ENCODE results near the gene CHRNE.
"Not testable (repeated sequence)": the region's sequence is repeated elsewhere in the genome, so short reads cannot be mapped to it uniquely, and the experiment has no call there.

Gene CHRNE

GRCh38 chr17:4939546-4939795 is 36.6 kb upstream of the CHRNE start:
- no peak for DNase-seq

- DNase-seq: no peak
Observed at GRCh38 chr17:4938688-4939545, 36.0 kb upstream of the CHRNE start.

- no peak for DNase-seq
Observed at GRCh38 chr17:4938069-4938491, 35.2 kb upstream of the CHRNE start.

DNA sequence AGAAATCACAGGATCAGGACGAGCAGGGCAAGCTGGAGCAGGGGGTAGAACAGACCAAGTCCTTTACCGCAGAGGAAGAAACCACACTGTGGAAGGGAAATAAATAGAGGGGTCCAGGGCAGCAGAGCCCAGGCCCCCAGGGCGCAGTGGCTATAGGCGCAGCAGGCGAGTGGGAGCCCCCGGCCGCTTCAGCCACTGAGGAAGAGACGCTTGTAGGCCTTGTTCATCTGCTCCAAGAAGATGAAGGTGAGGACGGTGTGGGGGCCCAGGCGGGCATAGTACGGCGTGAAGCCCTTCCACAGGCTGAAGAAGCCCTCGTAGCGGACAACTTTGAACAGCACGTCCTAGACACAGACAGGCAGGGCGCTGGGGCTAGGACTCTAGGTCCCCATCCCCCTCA is 34.7 kb upstream of the CHRNE start:
- no peak for DNase-seq

- no peak for DNase-seq
Observed at GRCh38 chr17:4936436-4936835, 33.5 kb upstream of the CHRNE start.

DNA sequence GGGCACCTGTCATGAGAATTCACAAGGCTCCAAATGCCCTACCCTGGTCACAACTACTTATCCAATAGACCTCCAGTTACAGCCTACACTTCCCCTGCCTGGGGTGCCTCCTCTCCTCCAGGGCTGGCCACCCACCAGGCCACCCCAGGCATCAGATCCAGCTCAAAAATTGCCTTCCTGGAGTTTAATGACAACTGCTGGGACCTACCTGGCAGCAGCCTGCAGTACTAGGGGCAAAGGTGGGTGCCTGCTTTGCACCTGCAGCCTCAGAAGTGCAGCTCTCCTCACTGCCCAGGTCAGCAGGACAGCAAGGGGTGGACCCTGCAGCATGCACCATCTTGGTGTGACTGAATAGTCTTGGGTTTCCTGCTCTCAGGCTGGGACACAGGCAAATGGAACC is 32.8 kb upstream of the CHRNE start:
- DNase-seq: no peak

GRCh38 chr17:4934173-4934979 is 31.5 kb upstream of the CHRNE start:
- peak; percentile 25 for DNase-seq

DNA sequence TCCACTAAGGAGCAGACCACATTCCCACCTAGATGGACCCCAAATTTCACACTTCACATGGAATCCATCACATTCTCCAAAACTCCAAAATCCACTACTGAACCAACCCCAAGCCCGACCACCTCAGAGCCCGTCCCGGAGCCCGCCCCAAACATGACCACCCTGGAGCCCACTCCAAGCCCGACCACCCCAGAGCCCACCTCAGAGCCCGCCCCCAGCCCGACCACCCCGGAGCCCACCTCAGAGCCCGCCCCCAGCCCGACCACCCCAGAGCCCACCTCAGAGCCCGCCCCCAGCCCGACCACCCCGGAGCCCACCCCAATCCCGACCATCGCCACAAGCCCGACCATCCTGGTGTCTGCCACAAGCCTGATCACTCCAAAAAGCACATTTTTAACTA is 30.7 kb upstream of the CHRNE start:
- DNase-seq: no peak

DNA sequence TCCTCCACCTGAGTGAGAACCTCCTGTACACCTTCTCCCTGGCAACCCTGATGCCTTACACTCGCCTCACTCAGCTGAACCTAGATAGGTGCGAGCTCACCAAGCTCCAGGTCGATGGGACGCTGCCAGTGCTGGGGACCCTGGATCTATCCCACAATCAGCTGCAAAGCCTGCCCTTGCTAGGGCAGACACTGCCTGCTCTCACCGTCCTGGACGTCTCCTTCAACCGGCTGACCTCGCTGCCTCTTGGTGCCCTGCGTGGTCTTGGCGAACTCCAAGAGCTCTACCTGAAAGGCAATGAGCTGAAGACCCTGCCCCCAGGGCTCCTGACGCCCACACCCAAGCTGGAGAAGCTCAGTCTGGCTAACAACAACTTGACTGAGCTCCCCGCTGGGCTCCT is 29.9 kb upstream of the CHRNE start:
- no peak for DNase-seq

DNA sequence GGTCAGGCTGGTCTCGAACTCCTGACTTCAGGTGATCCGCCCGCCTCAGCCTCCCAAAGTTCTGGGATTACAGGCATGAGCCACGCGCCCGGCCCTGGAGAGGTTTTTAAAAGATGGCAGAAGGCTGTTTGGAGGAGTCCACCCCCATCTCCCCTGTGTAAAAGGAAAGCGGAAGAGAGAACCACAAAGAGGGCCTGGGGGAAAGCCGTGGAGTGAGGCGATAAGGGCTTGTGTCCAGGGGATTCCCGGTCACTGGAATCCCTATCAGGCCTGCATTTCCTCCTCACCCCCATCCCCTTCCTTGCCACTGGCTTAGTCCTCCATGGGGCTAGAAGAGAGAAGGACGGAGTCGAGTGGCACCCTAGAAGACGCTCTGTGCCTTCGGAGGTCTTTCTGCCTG is 29.1 kb upstream of the CHRNE start, which contains the start of gene GP1BA:
TSS of gene GP1BA (plus strand) at position 315 of the 400 bp plus-strand sequence. CDS start 328 bp downstream, outside the sequence.
- DNase-seq: no peak

- no peak for DNase-seq
Observed at GRCh38 chr17:4928881-4929280, 26.0 kb upstream of the CHRNE start.

DNA sequence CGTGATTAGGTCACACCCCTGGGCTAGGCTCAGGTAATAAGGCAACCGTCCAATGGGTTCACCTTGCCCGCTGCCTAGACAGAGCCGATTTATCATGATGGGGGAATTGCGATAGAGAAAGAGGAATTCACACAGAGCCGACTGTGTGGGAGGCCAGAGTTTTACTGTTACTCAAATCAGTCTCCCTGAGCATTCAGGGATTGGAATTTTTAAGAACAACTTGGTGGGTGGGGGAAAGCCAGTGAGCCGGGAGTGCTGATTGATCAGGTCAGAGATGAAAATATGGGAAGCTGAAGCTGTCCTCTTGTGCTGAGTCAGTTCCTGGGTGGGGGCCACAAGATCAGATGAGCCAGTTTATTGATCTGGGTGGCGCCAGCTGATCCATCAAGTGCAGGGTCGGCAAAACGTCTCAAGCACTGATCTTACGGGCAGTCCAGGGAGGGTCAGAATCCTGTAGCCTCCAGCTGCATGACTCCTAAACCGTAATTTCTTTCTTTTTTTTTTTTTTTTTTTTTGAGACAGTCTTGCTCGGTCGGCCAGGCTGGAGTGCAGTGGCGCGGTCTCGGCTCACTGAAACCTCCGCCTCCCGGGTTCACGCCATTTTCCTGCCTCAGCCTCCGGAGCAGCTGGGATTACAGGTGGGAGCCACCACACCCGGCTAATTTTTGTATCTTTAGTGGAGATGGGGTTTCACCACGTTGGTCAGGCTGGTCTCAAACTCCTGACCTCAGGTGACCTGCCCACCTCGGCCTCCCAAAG is 23.9 kb upstream of the CHRNE start:
- DNase-seq: not testable (repeated sequence)

- DNase-seq: no peak
Observed at GRCh38 chr17:4921320-4921719, 18.4 kb upstream of the CHRNE start.

DNA sequence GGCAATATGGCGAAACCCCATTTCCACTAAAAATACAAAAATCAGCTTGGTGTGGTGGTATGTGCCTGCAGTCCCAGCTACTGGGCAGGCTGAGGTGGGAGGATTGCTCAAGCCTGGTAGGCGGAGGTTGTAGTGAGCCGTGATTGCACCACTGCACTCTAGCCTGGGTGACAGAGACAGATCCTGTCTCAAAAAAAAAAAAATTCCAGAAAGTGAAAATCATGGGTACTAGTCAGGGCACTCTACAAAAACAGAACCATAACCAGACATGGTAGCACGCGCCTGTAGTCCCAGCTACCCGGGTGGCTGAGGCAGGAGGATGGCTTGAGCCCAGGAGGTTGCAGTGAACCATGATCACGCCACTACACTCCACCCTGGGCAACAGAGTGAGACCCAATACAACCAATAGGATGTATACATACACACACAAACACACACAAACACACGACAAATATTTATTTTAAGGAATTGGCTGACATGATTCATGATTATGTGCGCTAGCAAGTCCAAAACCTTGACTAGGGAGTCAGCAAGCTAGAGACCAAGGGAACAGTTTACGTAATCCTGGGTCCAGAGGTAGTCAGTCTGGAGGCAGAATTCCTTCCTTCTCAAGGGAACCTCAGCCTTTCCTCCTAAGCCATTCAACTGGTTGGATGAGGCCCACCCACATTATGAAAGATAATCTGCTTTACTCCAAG is 17.6 kb upstream of the CHRNE start:
- no peak for DNase-seq

DNA sequence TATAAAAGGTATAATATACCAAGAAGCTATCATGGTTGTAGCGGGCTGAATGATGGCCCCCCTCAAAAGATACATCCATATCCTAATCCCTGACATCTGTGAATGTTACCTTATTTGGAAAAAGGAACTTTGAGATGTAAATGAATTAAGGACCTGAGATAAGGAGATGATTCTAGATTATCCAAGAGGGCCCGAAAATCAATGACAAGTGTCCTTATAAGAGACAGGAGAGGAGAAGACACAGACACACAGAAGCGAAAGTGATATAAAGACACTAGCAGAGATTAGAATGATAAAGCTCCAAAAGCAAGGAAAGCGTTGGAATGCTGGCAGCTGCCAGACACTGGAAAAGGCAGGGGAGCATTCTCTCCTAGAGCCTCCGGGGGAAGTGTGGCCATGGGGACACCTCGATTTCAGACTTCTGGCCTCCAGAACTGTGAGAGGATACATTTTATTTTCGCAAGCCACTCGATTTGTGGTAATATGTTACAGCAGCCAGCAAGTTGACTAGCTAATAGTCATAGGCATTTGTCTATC is 16.7 kb upstream of the CHRNE start:
- no peak for DNase-seq

- DNase-seq: not testable (repeated sequence)
Observed at GRCh38 chr17:4914551-4914950, 11.7 kb upstream of the CHRNE start.

GRCh38 chr17:4913994-4914393 is 11.1 kb upstream of the CHRNE start:
- no peak for DNase-seq

GRCh38 chr17:4908711-4909496 is 6.0 kb upstream of the CHRNE start:
- DNase-seq: peak; percentile 71

DNA sequence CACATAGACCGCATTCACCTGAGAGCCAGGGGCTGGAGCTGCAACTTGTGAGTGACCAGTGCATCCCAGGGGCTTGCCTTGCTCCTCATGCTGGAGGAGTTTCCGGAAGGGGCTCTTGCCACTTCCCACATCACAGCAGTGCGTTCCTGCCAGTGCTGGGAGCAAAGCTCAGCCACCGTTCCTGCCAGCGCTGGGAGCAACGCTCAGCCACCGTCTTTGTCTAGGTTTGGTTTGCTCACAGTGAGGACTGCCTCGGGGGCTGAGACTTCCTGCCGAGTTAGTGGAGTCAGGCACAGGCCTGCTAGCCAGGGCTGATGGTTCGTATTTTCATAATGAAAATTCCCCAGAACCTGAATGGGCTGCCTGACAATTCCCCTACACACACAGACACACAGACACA is 5.4 kb upstream of the CHRNE start:
- DNase-seq: no peak

- not testable (repeated sequence) for DNase-seq
Observed at GRCh38 chr17:4906642-4907041, 3.7 kb upstream of the CHRNE start.

- no peak for DNase-seq
Observed at GRCh38 chr17:4902540-4902939, 358 bp downstream of the CHRNE start.

Data from activated CD4-positive, alpha-beta T cell treated with anti-CD3 and anti-CD28 coated beads, Interleukin-2, amount 50 U/mL, for 16 hours (primary cell).